GM21381 (cell line): Measurements from ENCODE around the gene CBFA2T3.
"Not testable (repeated sequence)": the region's sequence is repeated elsewhere in the genome, so short reads cannot be mapped to it uniquely, and the experiment has no call there.

Experiments
- ATAC-seq: cut with Tn5 transposase; IDR thresholded peaks from one replicate; pipeline ENCODE4 v1.9.1; 2021; ENCODE audit warnings: mild to moderate bottlenecking, moderate library complexity; ENCODE audit not compliant: unreplicated experiment

The CBFA2T3 gene

GRCh38 chr16:88977018-88977811, at the start of gene CBFA2T3:
Gene CBFA2T3 (minus strand): TSS chr16:88977207. CDS start chr16:88976807, 400 bp downstream.
- ATAC-seq: no peak

GRCh38 chr16:89026121-89026612, 49.2 kb upstream of the CBFA2T3 start:
- no peak for ATAC-seq

GRCh38 chr16:89025636-89026035, 48.6 kb upstream of the CBFA2T3 start:
- no peak for ATAC-seq

GRCh38 chr16:89024546-89025060, 47.6 kb upstream of the CBFA2T3 start:
- no peak for ATAC-seq

GRCh38 chr16:89023621-89024511, 46.9 kb upstream of the CBFA2T3 start:
- ATAC-seq: no peak

- ATAC-seq: no peak
Measured at GRCh38 chr16:89023151-89023551, 46.1 kb upstream of the CBFA2T3 start.

- ATAC-seq: no peak
Measured at GRCh38 chr16:89022051-89022836, 45.2 kb upstream of the CBFA2T3 start.

- no peak for ATAC-seq
Measured at GRCh38 chr16:89020925-89021595, 44.1 kb upstream of the CBFA2T3 start.

GRCh38 chr16:89020068-89020924, 43.3 kb upstream of the CBFA2T3 start:
- ATAC-seq: no peak

GRCh38 chr16:89019511-89019910, 42.5 kb upstream of the CBFA2T3 start:
- ATAC-seq: no peak

- no peak for ATAC-seq
Measured at GRCh38 chr16:89018282-89019158, 41.5 kb upstream of the CBFA2T3 start.

- ATAC-seq: no peak
Measured at GRCh38 chr16:89017543-89018281, 40.7 kb upstream of the CBFA2T3 start.

- ATAC-seq: not testable (repeated sequence)
Measured at GRCh38 chr16:89016561-89016960, 39.6 kb upstream of the CBFA2T3 start.

- ATAC-seq: no peak
Measured at GRCh38 chr16:89015271-89015859, 38.4 kb upstream of the CBFA2T3 start.

- no peak for ATAC-seq
Measured at GRCh38 chr16:89014403-89015230, 37.6 kb upstream of the CBFA2T3 start.

- ATAC-seq: no peak
Measured at GRCh38 chr16:89013692-89014402, 36.8 kb upstream of the CBFA2T3 start.
